HepG2 (cell line): Measurements from ENCODE around the gene FGFR3. TPM values are rescaled to one million over a fixed set of nuclear protein-coding genes. Genes with fewer than 3 reads are reported as not detected.

ENCODE experiments used
- AGO2 ChIP-seq: fragments of 200-400 bp; formaldehyde crosslinking; optimal IDR thresholded peaks from 2 replicates; pipeline ENCODE3; 2017; ENCODE audit warnings: mild to moderate bottlenecking, low read depth, low read length, moderate library complexity
- ARNT2 ChIP-seq: sonication (generic); formaldehyde crosslinking; IDR thresholded peaks from 2 replicates; pipeline ENCODE4 v1.8.0; 2022; ENCODE audit warnings: mild to moderate bottlenecking, low read depth, missing genetic modification reagents, moderate library complexity
- BCL3 ChIP-seq: sonication (generic); formaldehyde crosslinking; IDR thresholded peaks from 2 replicates; pipeline ENCODE4 v1.5.1; 2020; ENCODE audit warnings: mild to moderate bottlenecking, missing genetic modification reagents, moderate library complexity
- CCAR2 ChIP-seq: fragments of 200-400 bp; formaldehyde crosslinking; optimal IDR thresholded peaks from 2 replicates; pipeline ENCODE3; 2018; ENCODE audit warnings: low read depth, mild to moderate bottlenecking, low read length, moderate library complexity
- EP300 ChIP-seq, 3 experiments: sonication (generic) in 1 of 3; formaldehyde crosslinking in 1 of 3; IDR thresholded peaks; 2 replicates each; pipeline versions ENCODE4 v1.5.1 to v1.6.1; 2011 to 2020; ENCODE audit warnings: low read depth in 2 of 3, low read length in 2 of 3, borderline replicate concordance in 1 of 3, improper control_type of control experiment in 1 of 3, mild to moderate bottlenecking in 1 of 3, missing genetic modification reagents in 1 of 3, moderate library complexity in 1 of 3
- HDAC1 ChIP-seq: sonication (generic); formaldehyde crosslinking; IDR thresholded peaks from 2 replicates; pipeline ENCODE4 v1.5.1; 2020; ENCODE audit warnings: mild to moderate bottlenecking, missing genetic modification reagents
- HHEX ChIP-seq: IDR thresholded peaks from 2 replicates; pipeline ENCODE4 v1.6.1; 2016; ENCODE audit warnings: control low read depth
- MLLT10 ChIP-seq: sonication (generic); formaldehyde crosslinking; IDR thresholded peaks from 2 replicates; pipeline ENCODE4 v1.4.0; 2020; ENCODE audit warnings: missing genetic modification reagents
- MXI1 ChIP-seq: IDR thresholded peaks from 3 replicates; pipeline ENCODE4 v1.6.1; 2012; ENCODE audit warnings: low read depth, low read length, inconsistent platforms, borderline replicate concordance
- NFYB ChIP-seq: sonication (generic); formaldehyde crosslinking; IDR thresholded peaks from 2 replicates; pipeline ENCODE4 v1.4.0; 2020; ENCODE audit warnings: missing genetic modification reagents
- POGZ ChIP-seq: sonication (generic); formaldehyde crosslinking; IDR thresholded peaks from 2 replicates; pipeline ENCODE4 v1.4.0; 2020; ENCODE audit warnings: mild to moderate bottlenecking, missing genetic modification reagents
- POLR2AphosphoS5 ChIP-seq: IDR thresholded peaks from 2 replicates; pipeline ENCODE4 v1.6.1; 2012; ENCODE audit warnings: low read depth, low read length
- PTBP1 ChIP-seq: fragments of 200-400 bp; formaldehyde crosslinking; IDR thresholded peaks from 2 replicates; pipeline ENCODE4 v1.6.1; 2018; ENCODE audit warnings: low read length, low read depth; ENCODE audit not compliant: poor library complexity, severe bottlenecking
- RBM22 ChIP-seq: fragments of 200-400 bp; formaldehyde crosslinking; optimal IDR thresholded peaks from 2 replicates; pipeline ENCODE3; 2017; ENCODE audit warnings: mild to moderate bottlenecking, low read length, moderate library complexity
- SALL2 ChIP-seq: sonication (generic); formaldehyde crosslinking; IDR thresholded peaks from 2 replicates; pipeline ENCODE4 v1.8.1; 2023; ENCODE audit warnings: mild to moderate bottlenecking, missing genetic modification reagents, inconsistent platforms
- SRSF1 ChIP-seq: fragments of 200-400 bp; formaldehyde crosslinking; optimal IDR thresholded peaks from 2 replicates; pipeline ENCODE3; 2017; ENCODE audit warnings: mild to moderate bottlenecking, low read depth, low read length, moderate library complexity
- TSC22D2 ChIP-seq: sonication (generic); formaldehyde crosslinking; IDR thresholded peaks from 2 replicates; pipeline ENCODE4 v1.5.1; 2020; ENCODE audit warnings: missing genetic modification reagents, mild to moderate bottlenecking, borderline replicate concordance
- XBP1 ChIP-seq: sonication (generic); formaldehyde crosslinking; IDR thresholded peaks from 2 replicates; pipeline ENCODE4 v1.5.0; 2020; ENCODE audit warnings: missing genetic modification reagents
- ZNF207 ChIP-seq: fragments of 450-650 bp; IDR thresholded peaks from 2 replicates; pipeline ENCODE4 v1.6.1; 2016; ENCODE audit warnings: antibody characterized with exemption, borderline replicate concordance
- ZNF275 ChIP-seq: sonication (generic); formaldehyde crosslinking; IDR thresholded peaks from 2 replicates; pipeline ENCODE4 v1.8.0; 2022; ENCODE audit warnings: missing genetic modification reagents, mild to moderate bottlenecking, inconsistent platforms, borderline replicate concordance
- ZNF326 ChIP-seq: sonication (generic); formaldehyde crosslinking; IDR thresholded peaks from 2 replicates; pipeline ENCODE4 v1.4.0; 2020; ENCODE audit warnings: missing genetic modification reagents, borderline replicate concordance
- ZNF33B ChIP-seq: sonication (generic); formaldehyde crosslinking; IDR thresholded peaks from 2 replicates; pipeline ENCODE4 v1.5.1; 2020; ENCODE audit warnings: mild to moderate bottlenecking, missing genetic modification reagents
- ZNF350 ChIP-seq: sonication (generic); formaldehyde crosslinking; IDR thresholded peaks from 2 replicates; pipeline ENCODE4 v1.4.0; 2020; ENCODE audit warnings: mild to moderate bottlenecking, low read depth, missing genetic modification reagents, borderline replicate concordance
- ZNF546 ChIP-seq: sonication (generic); formaldehyde crosslinking; conservative IDR thresholded peaks from 2 replicates; pipeline ENCODE4 v1.8.1; 2023; ENCODE audit warnings: mild to moderate bottlenecking, missing genetic modification reagents
- ZNF747 ChIP-seq: sonication (generic); formaldehyde crosslinking; IDR thresholded peaks from 2 replicates; pipeline ENCODE4 v1.8.1; 2023; ENCODE audit warnings: missing genetic modification reagents, mild to moderate bottlenecking, borderline replicate concordance
- polyA plus RNA-seq, 8 experiments: library from polyadenylated mRNA; depleted of rRNA in 3 of 8; stranded (reverse) in 7 of 8; unstranded in 1 of 8; fragments of >200 nt; fragmentation: Illumina TruSeq in 4 of 8; extraction: Trizol in 4 of 8; gene quantifications; 2 replicates each; pipeline versions ENCODE4 v1.2.1 to v1.2.3, GENCODE V29; 2011 to 2016; ENCODE audit warnings: low read depth in 4 of 8, missing spikeins in 1 of 8, mixed read lengths in 1 of 8; ENCODE audit not compliant: insufficient read depth in 1 of 8
- total RNA-seq, 5 experiments: library from RNA; depleted of rRNA; stranded (reverse); fragments of >200 nt; fragmentation: Illumina TruSeq; extraction: Trizol; gene quantifications; 2 replicates each; pipeline ENCODE4 v1.2.3, GENCODE V29; 2016; ENCODE audit warnings: low read depth in 1 of 5
- TF ChIP-seq, protein P1 (sequence below), 2 experiments: sonication (generic) in 1 of 2; formaldehyde crosslinking in 1 of 2; IDR thresholded peaks; 2 replicates each; pipeline versions ENCODE4 v1.5.1 to v1.6.1; 2011 to 2020; ENCODE audit warnings: borderline replicate concordance in 1 of 2, low read depth in 1 of 2, low read length in 1 of 2, mild to moderate bottlenecking in 1 of 2, missing genetic modification reagents in 1 of 2, moderate library complexity in 1 of 2

FGFR3 gene
- total and polyA plus RNA-seq, 2 of the 13 experiments (the other 11 are each of a cell fraction or from before 2014, with no cell fraction given) = 103 to 109 TPM

GRCh38 chr4:1765409-1766072, 27.6 kb upstream of the FGFR3 start (continued):
- TF ChIP-seq MLLT10 (no peak), ZNF350 (no peak), ZNF747 (no peak), NFYB (no peak), ZNF326 (peak; percentile 88; the same call in 1 of the 2 replicates), BCL3 (CRISPR knock-in tag) (0 out of 2 replicates have a peak, but pooled peaks have one; percentile 56), ZNF275 (no peak), EP300 (IDR thresholded peaks at IDR 0.05; ENCODE audit: low read depth in 2 of 2, low read length in 2 of 2) (no peak), EP300 (CRISPR knock-in tag; IDR thresholded peaks at IDR 0.05; ENCODE audit: borderline replicate concordance) (no peak), ZNF33B (CRISPR knock-in tag) (no peak), XBP1 (CRISPR knock-in tag) (no peak), ARNT2 (no peak), TSC22D2 (no peak), PTBP1 (no peak), SRSF1 (no peak), POLR2AphosphoS5 (0 out of 2 replicates have a peak, but pooled peaks have one; percentile 35), ZNF207 (peak; percentile 93; the same call in 1 of the 2 replicates), SALL2 (CRISPR knock-in tag) (no peak; the same call in 1 of the 2 replicates), ZNF546 (CRISPR knock-in tag) (no peak), HDAC1 (CRISPR knock-in tag) (no peak; the same call in 1 of the 2 replicates), MXI1 (no peak), AGO2 (no peak), RBM22 (no peak), HHEX (no peak), POGZ (CRISPR knock-in tag) (no peak), CCAR2 (no peak)
- TF ChIP-seq, protein P1, sequence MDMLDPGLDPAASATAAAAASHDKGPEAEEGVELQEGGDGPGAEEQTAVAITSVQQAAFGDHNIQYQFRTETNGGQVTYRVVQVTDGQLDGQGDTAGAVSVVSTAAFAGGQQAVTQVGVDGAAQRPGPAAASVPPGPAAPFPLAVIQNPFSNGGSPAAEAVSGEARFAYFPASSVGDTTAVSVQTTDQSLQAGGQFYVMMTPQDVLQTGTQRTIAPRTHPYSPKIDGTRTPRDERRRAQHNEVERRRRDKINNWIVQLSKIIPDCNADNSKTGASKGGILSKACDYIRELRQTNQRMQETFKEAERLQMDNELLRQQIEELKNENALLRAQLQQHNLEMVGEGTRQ (IDR thresholded peaks at IDR 0.05; ENCODE audit: low read depth, low read length) = peak; percentile 78
- TF ChIP-seq, protein P1 (CRISPR knock-in tag; IDR thresholded peaks at IDR 0.05; ENCODE audit: borderline replicate concordance) = 0 out of 2 replicates have a peak, but pooled peaks have one; percentile 65
